B cell (primary cell): ENCODE data around the gene PDZRN4. TPM values are rescaled to one million over a fixed set of nuclear protein-coding genes. Genes with fewer than 3 reads are reported as not detected.

Experiments used
- ATAC-seq: fragments of 200-7000 bp; cut with Tn5 transposase; one replicate; pipeline ENCODE4 v1.10.0; 2021; ENCODE audit warnings: low read depth, mild to moderate bottlenecking, moderate number of reproducible peaks, moderate library complexity
- CTCF ChIA-PET: fragments of 350-600 bp; sonication (Branson Sonifier 250); formaldehyde crosslinking; loops from one replicate; lab custom pipeline; 2021; ENCODE audit warnings: antibody characterized with exemption, inconsistent platforms; lab: Charles Lee
- POLR2A ChIA-PET: fragments of 350-600 bp; sonication (Branson Sonifier 250); formaldehyde crosslinking; loops from one replicate; lab custom pipeline; 2021; ENCODE audit warnings: antibody characterized with exemption; lab: Charles Lee
- DNase-seq: peaks from one replicate; pipeline ENCODE4 v3.0.0; 2013
- H2AFZ ChIP-seq: 2 replicates; pipeline ENCODE4 v1.6.1; 2012; ENCODE audit warnings: mild to moderate bottlenecking, low read depth, low read length; ENCODE audit not compliant: insufficient read depth, poor library complexity, severe bottlenecking
- H3K27ac ChIP-seq, 2 donors: 1 replicate in 1 of 2; 2 replicates in 1 of 2; pipeline ENCODE4 v1.5.1; 2012 to 2013; ENCODE audit warnings: low read length in 2 of 2, mild to moderate bottlenecking in 2 of 2, moderate library complexity in 1 of 2
- H3K27me3 ChIP-seq, 4 experiments: fragments of 200-600 bp in 1 of 4; sonication (generic) in 1 of 4; replicated peaks in 1 of 4; 1 replicate in 2 of 4; 2 replicates in 2 of 4; pipeline versions ENCODE4 v1.6.1 to v1.7.0; 2013 to 2016; ENCODE audit warnings: low read length in 3 of 4, mild to moderate bottlenecking in 2 of 4, mixed read lengths in 1 of 4, moderate library complexity in 1 of 4; ENCODE audit not compliant: insufficient read depth in 4 of 4, control insufficient read depth in 3 of 4; ENCODE audit errors: control extremely low read depth in 1 of 4
- H3K36me3 ChIP-seq, 2 experiments: replicated peaks in 1 of 2; 1 replicate in 1 of 2; 2 replicates in 1 of 2; pipeline versions ENCODE4 v1.6.1 to v1.7.1; 2013; ENCODE audit warnings: low read length in 1 of 2; ENCODE audit not compliant: insufficient read depth in 2 of 2, control insufficient read depth in 1 of 2; ENCODE audit errors: control extremely low read depth in 1 of 2, extremely low read depth in 1 of 2
- H3K4me1 ChIP-seq, 2 donors: fragments of 200-600 bp in 1 of 2; sonication (generic) in 1 of 2; 1 replicate in 1 of 2; 2 replicates in 1 of 2; pipeline versions ENCODE4 v1.5.1 to v1.6.1; 2013 to 2017; ENCODE audit warnings: low read length in 2 of 2; ENCODE audit not compliant: control insufficient read depth in 2 of 2, insufficient read depth in 2 of 2
- H3K4me2 ChIP-seq: replicated peaks from 2 replicates; pipeline ENCODE3; 2012; ENCODE audit warnings: mild to moderate bottlenecking, low read depth, low read length; ENCODE audit not compliant: poor library complexity, severe bottlenecking
- H3K4me3 ChIP-seq, 5 experiments: fragments of 200-600 bp in 1 of 5; sonication (generic) in 1 of 5; 1 replicate in 3 of 5; 2 replicates in 2 of 5; pipeline versions ENCODE4 v1.5.1 to v1.7.0; 2011 to 2016; ENCODE audit warnings: low read length in 4 of 5, mild to moderate bottlenecking in 4 of 5, low read depth in 2 of 5, control low read depth in 1 of 5, moderate library complexity in 1 of 5; ENCODE audit not compliant: insufficient read depth in 1 of 5; ENCODE audit errors: control extremely low read depth in 1 of 5, extremely low read depth in 1 of 5
- H3K79me2 ChIP-seq: fragments of 200-600 bp; sonication (generic); one replicate; pipeline ENCODE4 v1.6.0; 2016; ENCODE audit warnings: low read length; ENCODE audit not compliant: control insufficient read depth, insufficient read depth
- H3K9ac ChIP-seq: fragments of 200-600 bp; sonication (generic); 2 replicates; pipeline ENCODE4 v1.6.1; 2017; ENCODE audit warnings: mild to moderate bottlenecking, low read length, moderate library complexity
- H3K9me3 ChIP-seq, 3 donors: one replicate each; pipeline versions ENCODE4 v1.6.1 to v1.7.1; 2013; ENCODE audit warnings: low read length in 2 of 3; ENCODE audit not compliant: control insufficient read depth in 2 of 3, insufficient read depth in 1 of 3; ENCODE audit errors: control extremely low read depth in 1 of 3
- H4K20me1 ChIP-seq: 2 replicates; pipeline ENCODE4 v1.6.0; 2012; ENCODE audit warnings: mild to moderate bottlenecking, low read length; ENCODE audit not compliant: insufficient read depth, control insufficient read depth, poor library complexity, severe bottlenecking
- H3K27ac Mint-ChIP-seq: one replicate; pipeline ENCODE4 v1.8.0; 2021; ENCODE audit warnings: mixed read lengths
- H3K27me3 Mint-ChIP-seq: one replicate; pipeline ENCODE4 v1.8.0; 2021; ENCODE audit warnings: mixed read lengths
- H3K4me1 Mint-ChIP-seq: one replicate; pipeline ENCODE4 v1.8.0; 2021; ENCODE audit warnings: mixed read lengths
- H3K4me3 Mint-ChIP-seq: one replicate; pipeline ENCODE4 v1.8.0; 2021; ENCODE audit warnings: mixed read lengths
- H3K9me3 Mint-ChIP-seq: one replicate; pipeline ENCODE4 v1.8.0; 2022; ENCODE audit warnings: mixed read lengths; ENCODE audit not compliant: insufficient read depth
- CTCF ChIP-seq: fragments of 200-600 bp; IDR thresholded peaks from one replicate; pipeline ENCODE4 v1.8.0; 2022; ENCODE audit warnings: antibody characterized with exemption, mild to moderate bottlenecking
- EZH2 ChIP-seq: IDR thresholded peaks from 2 replicates; pipeline ENCODE4 v1.6.1; 2012; ENCODE audit warnings: borderline replicate concordance, low read depth, mild to moderate bottlenecking, moderate library complexity, low read length; ENCODE audit not compliant: insufficient read depth, poor library complexity, severe bottlenecking
- WGBS: methylation state at CpG from one replicate; pipeline ENCODE4 v1.1.5; 2013; ENCODE audit warnings: missing lambda C conversion rate; ENCODE audit not compliant: insufficient coverage; 5-methylcytosine and 5-hydroxymethylcytosine counted together
- intact Hi-C: fragments of 100-400 bp; cut with micrococcal nuclease; formaldehyde crosslinking; loops from one replicate; pipeline ENCODE4 v1.10.0; 2022
- polyA plus RNA-seq: library from polyadenylated mRNA; depleted of rRNA; stranded (reverse); fragments of >200 nt; gene quantifications from 2 replicates; pipeline ENCODE4 v1.2.3, GENCODE V29; 2012
- total RNA-seq, 2 donors: library from RNA; stranded (reverse); fragments of 120-200 nt in 1 of 2; gene quantifications; 1 replicate in 1 of 2; 2 replicates in 1 of 2; pipeline versions ENCODE4 v1.2.3 to v1.2.4, GENCODE V29; 2013 to 2022

The PDZRN4 gene
- total and polyA plus RNA-seq, 2 donors (not counting 1 experiment from before 2014, with no cell fraction given) = not detected

GRCh38 chr12:41356181-41356580 lies 168.1 kb downstream of the PDZRN4 start:
- Mint-ChIP-seq H3K4me1 (no peaks in the 10 kb centered on the region), H3K9me3 (peaks cover 2% of the 10 kb centered on the region), H3K27me3 (no peaks in the 10 kb centered on the region), H3K27ac (no peak overlapping the region), H3K4me3 (no peak overlapping the region)
- Histone ChIP-seq H3K4me3 (no peak overlapping the region), H3K4me2 (no peak overlapping the region), H4K20me1 (no peaks in the 10 kb centered on the region), H3K9ac (no peak overlapping the region), H3K27me3 (no peaks in the 10 kb centered on the region), H3K27ac (no peak overlapping the region), H3K79me2 (no peaks in the 10 kb centered on the region), H3K36me3 (no peaks in the 10 kb centered on the region), H2AFZ (no peak overlapping the region), H3K4me1 (no peaks in the 10 kb centered on the region), H3K9me3 (peaks cover 0 to 1% (median 0%) of the 10 kb centered on the region in 3 donors)
- ATAC-seq = no peak
- ChIA-PET CTCF (no interaction called here), POLR2A (no interaction called here)
- DNase-seq = no peak
- no peak for TF ChIP-seq CTCF
- no peak for TF ChIP-seq EZH2
- intact Hi-C loops = no loop called here

- no peaks in the 10 kb centered on the region for H4K20me1 ChIP-seq
- H3K4me1 ChIP-seq = no peaks in the 10 kb centered on the region
- no peaks in the 10 kb centered on the region for H3K27me3 Mint-ChIP-seq
- no peak overlapping the region for H3K4me2 ChIP-seq
- H3K9me3 Mint-ChIP-seq = no peaks in the 10 kb centered on the region
- no peaks in the 10 kb centered on the region for H3K4me1 Mint-ChIP-seq
- peaks cover 0 to 1% (median 0%) of the 10 kb centered on the region in 3 donors for H3K9me3 ChIP-seq
- H3K4me3 Mint-ChIP-seq = no peak overlapping the region
- H2AFZ ChIP-seq = no peak overlapping the region
- H3K27ac ChIP-seq = no peak overlapping the region
- H3K79me2 ChIP-seq = no peaks in the 10 kb centered on the region
- no CpG with 5 or more reads among the region's 7 CpGs for WGBS
- TF ChIP-seq EZH2 = no peak
- no peak for TF ChIP-seq CTCF
- H3K36me3 ChIP-seq = no peaks in the 10 kb centered on the region
- no peak overlapping the region for H3K27ac Mint-ChIP-seq
- intact Hi-C loops = no loop called here
- H3K27me3 ChIP-seq = no peaks in the 10 kb centered on the region
- ATAC-seq = no peak
- no peak overlapping the region for H3K4me3 ChIP-seq
- CTCF ChIA-PET = no interaction called here
- no peak for DNase-seq
- no peak overlapping the region for H3K9ac ChIP-seq
- POLR2A ChIA-PET = no interaction called here
Observed at GRCh38 chr12:41361738-41362137, 173.6 kb downstream of the PDZRN4 start.
